DMS153 treated with DMSO at 0.1 percent for 48 hours (cell line): ENCODE measurements around the gene TNNT3.
A peak's percentile ranks its signal among the peaks of the same experiment; 100 is the strongest.
"Not testable (repeated sequence)": the region's sequence is repeated elsewhere in the genome, so short reads cannot be mapped to it uniquely, and the experiment has no call there.

Experiments
- DNase-seq: peaks from one replicate; lab custom pipeline; 2025; ENCODE audit not compliant: unreplicated experiment; lab: John Stamatoyannopoulos, UW

Gene TNNT3

GRCh38 chr11:1919391-1920127, at the start of gene TNNT3:
Gene TNNT3 (plus strand): TSS chr11:1919703. CDS start chr11:1922875, 3,172 bp downstream.
- no peak for DNase-seq

GRCh38 chr11:1870326-1870696, 49.2 kb upstream of the TNNT3 start:
- no peak for DNase-seq

- no peak for DNase-seq
Measured at GRCh38 chr11:1870721-1871466, 48.6 kb upstream of the TNNT3 start.

- DNase-seq = no peak
Measured at GRCh38 chr11:1871531-1871930, 48.0 kb upstream of the TNNT3 start.

DNA sequence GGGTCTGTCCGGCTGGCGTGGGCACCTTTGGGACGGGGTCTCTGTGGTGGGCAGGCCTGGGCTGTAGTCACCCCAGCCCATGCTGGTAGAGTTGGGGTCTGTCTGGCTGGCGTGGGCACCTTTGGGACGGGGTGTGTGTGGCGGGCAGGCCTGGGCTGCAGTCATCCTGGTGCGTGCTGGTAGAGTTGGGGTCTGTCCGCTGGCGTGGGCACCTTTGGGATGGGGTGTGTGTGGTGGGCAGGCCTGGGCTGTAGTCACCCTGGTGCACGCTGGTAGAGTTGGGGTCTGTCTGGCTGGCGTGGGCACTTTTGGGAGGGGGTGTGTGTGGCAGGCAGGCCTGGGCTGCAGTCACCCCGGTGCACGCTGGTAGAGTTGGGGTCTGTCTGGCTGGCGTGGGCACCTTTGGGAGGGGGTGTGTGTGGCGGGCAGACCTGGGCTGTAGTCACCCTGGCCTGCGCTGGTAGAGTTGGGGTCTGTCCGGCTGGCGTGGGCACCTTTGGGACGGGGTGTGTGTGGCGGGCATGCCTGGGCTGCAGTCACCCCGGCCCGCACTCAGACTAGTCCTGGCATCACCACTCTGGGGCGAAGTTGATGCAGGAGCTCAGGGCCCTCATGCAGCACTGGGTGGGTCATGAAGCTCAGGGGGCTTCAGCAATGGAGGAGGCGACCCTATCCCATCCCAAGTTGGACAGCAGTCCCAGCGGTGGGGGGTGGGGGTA, 47.1 kb upstream of the TNNT3 start:
- no peak for DNase-seq

DNA sequence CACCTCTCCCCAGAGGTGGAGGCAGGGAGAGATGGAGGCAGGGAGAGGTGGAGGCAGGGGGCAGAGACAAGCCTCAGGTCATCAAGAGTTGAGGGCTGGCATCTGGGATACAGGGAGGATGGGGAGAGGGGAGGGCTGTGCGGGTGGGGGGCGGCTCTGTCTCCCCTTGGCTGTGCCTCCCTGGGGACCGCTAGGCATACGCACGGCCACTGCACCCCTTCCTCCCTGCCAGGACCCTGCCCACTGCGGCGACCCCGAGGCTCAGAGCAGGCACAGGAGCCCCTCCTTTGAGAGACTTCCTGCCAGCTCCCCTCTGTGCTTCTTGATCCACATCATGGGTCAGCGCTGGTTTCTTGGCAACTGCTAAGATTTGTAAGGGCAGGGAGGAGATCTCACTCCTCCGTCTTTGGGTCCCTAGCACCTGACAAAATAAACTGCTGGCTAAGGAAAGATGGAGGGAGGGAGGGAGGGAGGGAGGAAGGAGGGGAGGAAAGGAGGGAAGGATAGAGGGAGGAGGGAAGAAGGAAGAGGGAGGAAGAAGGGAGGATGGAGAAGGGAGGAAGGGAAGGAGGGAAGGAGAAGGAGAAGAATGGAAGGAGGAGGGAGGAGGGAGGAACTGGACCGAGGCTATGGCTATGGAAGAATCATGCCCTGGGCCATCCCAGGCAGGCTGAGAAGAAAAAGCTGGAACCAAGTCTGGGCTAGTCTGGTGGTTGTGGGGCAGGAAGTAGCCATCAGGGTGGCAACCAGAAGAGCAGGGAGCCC, 46.3 kb upstream of the TNNT3 start:
- DNase-seq = no peak

GRCh38 chr11:1873813-1874150, 45.7 kb upstream of the TNNT3 start:
- not testable (repeated sequence) for DNase-seq

- not testable (repeated sequence) for DNase-seq
Measured at GRCh38 chr11:1874441-1875092, 44.9 kb upstream of the TNNT3 start.

GRCh38 chr11:1875093-1875850, 44.2 kb upstream of the TNNT3 start:
- DNase-seq = no peak

DNA sequence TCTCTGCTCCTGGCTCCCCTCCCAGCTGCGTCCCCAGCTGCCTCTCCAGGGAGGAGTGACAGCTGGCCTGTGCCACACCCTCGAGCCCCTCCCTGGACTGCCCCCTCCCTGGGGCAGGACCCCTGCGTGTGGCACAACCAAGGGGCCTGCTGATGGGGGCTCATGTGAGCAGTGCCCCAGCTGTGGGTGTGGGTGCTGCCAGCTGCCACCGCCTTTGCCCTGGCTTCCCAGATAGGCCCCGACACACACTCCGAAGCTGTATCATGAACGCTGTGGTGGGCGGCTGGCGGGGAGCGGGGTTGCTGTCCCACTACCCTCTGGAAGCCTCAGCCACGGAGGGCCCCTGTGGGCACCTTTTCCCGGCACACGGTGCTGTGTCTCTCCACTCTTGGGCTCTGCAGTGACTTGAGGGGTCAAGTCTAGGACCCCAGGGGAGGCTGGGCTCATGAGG, 43.6 kb upstream of the TNNT3 start:
- DNase-seq = not testable (repeated sequence)

DNA sequence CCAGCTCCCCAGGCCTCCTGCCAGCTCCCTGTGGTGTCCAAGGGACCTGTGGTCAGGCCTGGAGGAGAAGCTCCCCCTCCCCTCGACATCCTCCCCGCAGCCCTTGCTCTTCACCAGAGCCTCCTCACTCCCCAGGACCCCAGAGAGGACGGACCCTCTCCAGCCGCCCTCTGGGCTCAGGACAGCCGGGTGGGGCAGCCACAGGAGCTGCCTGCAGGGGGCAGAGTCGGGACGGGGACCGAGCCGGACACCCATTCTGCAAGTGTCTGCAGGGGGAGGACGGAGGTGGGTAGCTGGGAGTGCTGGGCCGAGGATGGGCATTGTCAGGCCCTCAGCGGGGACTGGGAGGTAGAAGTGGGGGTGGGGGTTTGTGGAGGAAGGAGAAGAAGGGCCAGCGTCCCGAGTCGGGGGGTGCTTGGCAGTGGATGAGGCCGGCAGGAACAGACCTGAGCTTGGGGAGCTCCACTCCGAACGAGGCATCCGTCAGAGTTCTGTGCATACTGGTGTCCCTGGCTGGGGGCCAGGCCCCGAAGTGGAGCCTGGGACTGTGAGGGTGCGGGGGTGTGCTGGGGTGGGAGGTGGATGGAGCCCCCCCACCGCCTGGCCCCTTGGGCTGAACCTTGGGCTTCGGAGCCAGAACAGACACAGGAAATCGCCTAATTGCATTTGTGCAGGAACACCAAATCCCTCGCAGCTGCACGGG, 43.0 kb upstream of the TNNT3 start:
- DNase-seq = no peak

DNA sequence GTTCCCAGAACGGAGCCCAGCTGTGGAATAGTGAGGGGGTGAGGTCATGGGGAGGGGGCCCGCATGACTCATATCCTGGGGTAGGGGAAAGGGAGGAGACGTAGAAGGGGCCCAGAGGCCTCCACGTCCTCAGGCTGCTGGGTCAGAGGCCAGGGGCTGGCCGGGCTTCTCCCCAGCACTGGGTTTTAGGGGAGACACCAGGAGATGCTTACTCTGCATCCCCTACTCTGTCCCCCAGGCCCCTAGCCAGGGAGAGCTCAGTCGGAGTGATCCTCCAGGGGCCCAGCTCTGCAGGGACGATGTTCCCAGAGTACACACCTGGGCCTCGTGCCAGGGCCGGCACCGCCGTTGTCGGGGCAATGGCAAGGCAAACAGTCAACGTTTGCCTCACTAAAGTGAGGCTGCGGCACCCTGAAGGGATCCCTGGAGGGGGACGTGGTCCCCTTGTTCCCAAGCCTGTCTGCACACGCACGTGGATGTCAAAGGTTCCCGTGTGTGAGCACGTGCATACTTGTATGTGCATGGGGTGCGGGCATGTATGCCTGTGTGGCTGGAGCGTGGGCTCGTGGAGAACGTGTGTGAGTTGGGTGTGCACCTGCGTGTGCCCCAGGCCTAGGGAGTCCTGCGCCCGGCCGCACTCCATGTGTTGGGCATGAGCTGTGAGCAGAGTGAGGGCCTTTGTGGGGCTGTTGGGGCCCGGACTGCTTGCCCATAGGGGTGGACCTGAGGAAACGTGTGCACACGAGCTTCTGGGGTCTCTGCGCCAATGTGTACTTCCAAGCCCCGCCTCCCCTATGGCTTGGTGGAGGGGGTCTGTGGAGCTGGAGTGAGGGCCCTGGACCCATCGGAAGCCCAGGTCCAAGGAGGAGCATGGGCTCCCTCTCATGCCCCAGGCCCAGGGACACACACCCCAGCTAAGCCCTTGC, 42.0 kb upstream of the TNNT3 start:
- peak; percentile 46 for DNase-seq

DNA sequence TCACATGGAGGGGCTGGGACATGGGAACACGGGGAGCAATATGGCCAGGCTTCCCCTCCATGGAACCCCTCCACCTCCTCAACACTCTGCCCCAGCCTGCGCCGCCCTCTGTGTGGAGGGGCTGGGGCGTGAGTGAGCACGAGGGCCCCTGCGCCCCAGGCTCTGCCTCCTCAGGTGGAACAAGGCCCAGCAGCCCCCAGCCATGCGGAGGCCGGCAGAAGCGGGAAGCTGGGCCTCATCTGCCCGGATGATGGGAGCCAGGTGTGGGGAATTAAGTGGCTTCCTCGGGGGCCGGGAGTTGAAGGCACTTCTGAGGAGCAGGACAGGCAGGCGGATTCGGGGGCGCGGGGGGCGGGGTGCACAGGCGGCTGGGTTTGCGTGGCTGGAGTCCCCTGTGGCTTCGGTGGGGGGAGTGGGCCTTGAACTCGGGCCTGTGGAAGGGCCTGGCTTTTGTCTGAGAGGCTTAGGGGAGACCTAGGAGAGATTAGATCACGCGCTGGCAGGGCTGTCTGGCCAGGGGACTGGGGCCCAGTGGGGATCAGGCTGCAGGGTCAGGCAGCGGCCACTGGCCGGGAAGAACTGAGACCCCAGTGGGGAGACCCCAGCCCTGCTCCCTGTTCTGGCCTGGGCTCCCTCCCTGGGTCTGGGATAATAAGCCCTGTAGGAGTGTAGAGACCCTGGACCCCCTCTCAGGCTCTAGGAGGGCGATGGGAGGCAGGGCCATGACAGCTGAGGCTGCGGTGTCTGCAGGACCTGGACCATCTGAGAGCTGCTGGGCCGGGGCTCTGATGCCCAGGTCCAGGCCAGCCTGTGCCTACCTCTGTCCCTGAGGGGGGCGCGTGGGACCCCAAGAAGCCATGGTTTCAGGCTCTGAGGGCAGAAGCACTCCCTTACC, 41.1 kb upstream of the TNNT3 start:
- no peak for DNase-seq

DNA sequence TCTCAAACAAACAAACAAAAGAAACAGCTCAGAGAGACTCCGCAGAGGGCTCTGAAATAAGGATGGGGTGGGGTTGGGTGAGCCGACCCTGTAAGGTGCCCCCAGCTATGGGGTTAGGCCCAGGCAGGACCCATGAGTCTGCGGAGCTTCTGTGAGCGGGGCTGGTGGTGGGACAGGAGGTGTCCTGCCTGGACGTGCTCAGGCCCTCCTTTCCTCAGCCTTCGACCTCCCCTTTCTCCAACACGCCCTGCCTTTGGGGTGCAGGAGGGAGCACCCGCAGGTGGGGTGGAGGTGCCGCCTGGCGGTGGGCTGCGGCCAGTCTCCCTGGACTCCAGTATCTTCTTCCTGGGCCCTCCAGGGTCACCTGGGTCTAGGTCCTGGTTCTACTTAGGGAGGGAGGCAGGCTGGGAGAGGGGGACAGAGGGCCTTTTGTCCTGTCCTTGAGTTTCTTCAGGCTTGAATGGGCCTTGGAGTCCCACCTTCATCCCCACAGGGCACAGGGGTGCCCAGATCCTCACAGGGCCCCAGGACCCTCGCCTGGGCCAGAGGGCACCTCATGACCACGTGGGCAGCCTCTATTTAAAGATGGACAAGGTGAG, 40.1 kb upstream of the TNNT3 start:
- DNase-seq = no peak

DNA sequence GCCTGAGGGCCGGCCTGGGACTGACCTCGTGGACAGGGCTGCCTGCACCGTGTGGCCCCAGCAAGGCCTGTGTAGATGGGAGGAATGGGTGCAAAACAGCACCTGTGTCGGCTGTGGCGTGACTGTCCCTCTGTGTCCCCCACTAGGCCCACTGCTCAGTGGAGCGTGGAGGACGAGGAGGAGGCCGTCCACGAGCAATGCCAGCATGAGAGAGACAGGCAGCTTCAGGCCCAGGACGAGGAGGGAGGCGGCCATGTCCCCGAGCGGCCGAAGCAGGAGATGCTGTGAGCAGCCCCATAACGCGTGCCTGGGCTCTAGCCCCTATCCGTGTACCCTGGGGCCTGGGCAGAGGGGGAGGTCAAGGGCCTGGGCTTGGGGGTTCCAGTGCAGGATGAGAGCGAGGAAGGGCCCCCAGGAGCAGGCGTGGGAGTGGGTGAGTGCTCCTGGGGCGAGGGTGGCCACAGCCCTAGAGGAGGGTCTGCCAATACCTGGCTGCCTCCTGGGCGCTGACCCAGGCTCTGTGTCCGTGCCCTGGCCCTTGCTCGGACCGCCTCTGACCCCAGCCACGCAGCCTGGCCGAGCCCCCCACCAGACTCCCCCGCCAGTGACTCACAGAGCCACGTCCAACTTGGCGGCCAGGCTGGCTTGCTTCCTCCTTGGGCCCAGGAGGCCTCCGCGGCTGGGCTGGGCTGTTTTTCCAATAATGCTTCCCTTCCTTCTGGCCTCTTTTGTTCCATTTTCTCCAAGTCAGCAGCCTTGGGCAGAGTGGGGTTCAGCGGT, 39.4 kb upstream of the TNNT3 start:
- DNase-seq = no peak
